Fibroblast of pulmonary artery (primary cell): Measurements from ENCODE around the gene EXOSC2.
"Not testable (repeated sequence)": the region's sequence is repeated elsewhere in the genome, so short reads cannot be mapped to it uniquely, and the experiment has no call there.

Source experiments
- DNase-seq: peaks from one replicate; pipeline ENCODE4 v3.0.0-alpha.2; 2010; ENCODE audit warnings: low read depth
- H3K4me3 ChIP-seq: replicated peaks from 2 replicates; pipeline ENCODE4 v1.5.1; 2011; ENCODE audit warnings: low read depth, mild to moderate bottlenecking, control low read depth, low read length, moderate library complexity
- CTCF ChIP-seq: IDR thresholded peaks from 2 replicates; pipeline ENCODE4 v1.5.1; 2011; ENCODE audit warnings: mild to moderate bottlenecking, control low read depth, low read length, inconsistent platforms; ENCODE audit errors: missing control alignments

EXOSC2 gene

DNA sequence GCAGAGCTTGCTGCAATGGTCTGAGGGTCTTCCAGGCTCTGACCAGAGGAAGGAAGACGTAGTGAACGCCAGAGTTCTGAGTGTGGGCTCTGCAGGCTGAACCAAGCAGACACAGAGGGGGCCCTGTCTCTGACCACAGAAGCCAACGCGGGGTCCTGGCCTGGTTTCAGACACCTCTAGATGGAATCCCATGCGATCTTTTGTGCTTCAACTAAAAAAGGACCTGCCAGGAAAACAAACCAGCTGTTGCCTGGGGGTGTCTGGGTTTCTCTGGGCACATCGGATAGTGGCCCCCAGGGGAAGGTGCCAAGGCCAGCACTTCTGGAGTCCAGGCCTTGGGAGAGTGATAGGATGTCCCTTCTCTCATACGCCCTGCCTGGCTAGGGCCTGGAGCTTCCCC, 16.3 kb upstream of the EXOSC2 start:
- no peak overlapping the region for H3K4me3 ChIP-seq
- TF ChIP-seq CTCF, result no peak

DNA sequence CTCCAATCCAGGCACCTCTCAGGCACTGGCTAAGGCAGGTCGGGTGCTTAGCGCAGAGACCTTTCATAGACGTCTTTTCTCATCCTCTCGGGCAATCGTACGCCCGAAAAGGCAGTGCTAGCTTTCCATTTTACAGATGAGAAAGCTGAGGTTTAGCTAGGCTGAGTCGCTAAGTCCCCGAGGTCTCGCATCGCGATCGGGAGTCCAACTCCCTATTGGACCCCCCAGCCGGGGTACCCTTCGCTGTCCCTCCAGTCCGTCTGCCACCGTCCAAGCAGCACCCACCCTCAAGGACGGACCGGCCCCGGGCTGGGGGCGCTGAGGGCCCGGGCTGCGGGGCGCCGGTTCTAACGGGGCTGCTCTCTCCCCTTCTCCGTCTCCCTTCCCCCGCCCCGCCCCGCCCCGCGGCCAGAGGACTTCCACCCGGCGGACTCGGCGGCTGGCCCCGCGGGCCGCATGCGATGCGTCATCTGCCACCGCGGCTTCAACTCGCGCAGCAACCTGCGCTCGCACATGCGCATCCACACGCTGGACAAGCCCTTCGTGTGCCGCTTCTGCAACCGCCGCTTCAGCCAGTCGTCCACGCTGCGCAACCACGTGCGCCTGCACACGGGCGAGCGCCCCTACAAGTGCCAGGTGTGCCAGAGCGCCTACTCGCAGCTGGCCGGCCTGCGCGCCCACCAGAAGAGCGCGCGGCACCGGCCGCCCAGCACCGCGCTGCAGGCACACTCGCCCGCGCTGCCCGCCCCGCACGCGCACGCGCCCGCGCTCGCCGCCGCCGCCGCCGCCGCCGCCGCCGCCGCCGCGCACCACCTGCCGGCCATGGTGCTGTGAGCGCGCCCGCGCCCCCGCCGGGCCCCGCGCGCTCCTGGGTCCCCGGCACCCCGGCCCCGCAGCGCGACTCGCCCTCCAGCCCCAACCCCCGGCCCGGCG, 12.5 kb upstream of the EXOSC2 start:
- no peak for TF ChIP-seq CTCF
- H3K4me3 ChIP-seq, result peak overlapping the region; percentile 48
- DNase-seq, result peak; percentile 84

More for the DNA sequence above, 16.3 kb upstream of the EXOSC2 start:
- no peak for DNase-seq

DNA sequence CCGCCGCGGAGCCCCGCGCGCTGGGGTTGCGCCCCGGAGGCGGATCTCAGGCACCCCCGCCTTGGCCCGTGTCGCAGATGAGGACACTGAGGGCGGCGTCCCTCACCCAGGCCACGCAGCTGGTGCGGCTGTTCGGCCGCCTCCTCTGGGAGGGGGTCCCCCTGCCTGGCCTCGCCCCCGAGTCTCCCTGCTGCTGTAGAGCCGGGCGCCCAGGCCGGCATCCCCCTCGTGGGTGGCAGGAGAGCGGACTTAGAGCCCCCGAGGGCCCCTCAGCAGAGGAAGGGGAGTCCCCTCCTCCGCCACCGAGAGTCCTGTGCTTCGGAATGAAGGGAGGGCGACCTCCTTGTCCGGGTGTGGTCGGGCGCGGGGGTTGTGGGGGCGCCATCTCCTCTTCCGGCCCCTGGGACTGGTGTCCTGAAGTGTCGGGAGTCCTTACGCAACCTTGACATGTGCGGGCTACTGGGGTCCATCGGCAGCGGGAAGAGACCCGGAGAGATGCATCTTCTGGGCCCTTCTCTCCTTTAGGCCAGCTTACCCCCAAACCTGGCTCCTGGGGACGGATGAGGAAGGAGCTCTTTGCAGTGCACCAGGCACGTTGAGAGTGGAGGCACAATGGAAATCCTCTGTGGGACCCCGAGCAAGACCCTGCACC, 11.7 kb upstream of the EXOSC2 start:
- peak overlapping the region; percentile 39 for H3K4me3 ChIP-seq
- no peak for TF ChIP-seq CTCF
- DNase-seq, result no peak

DNA sequence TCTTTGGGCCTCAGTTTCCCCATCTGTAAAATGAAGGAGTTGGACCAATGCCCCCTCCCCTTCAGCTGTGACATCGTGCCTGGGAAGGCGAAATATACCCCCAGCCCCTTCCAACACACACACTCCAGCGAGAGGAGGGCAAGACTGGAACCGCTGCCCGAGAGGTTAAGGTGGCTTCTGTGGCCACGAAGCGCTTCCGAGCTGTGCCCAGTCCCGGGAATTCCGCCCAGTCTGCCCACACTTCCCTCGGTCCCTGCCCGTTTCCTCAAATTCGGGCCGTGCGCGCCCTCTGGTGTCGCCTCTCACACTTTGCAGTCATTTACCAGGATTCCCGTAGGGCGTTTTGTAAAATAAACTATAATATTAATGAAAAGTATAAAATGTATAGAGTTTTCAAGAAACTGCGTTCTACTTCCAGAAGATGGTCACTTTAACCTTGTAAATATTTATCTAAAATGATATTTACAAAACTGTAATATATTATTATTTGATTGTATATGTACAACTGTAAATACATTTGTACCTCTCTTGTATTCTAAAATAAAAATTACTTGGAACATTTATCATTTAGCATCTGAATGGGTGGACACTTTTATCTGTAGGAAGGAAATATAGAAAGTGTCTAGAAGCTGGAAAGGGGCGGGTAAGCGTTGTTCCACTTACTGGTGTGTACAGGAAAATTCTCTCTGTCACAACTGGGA, 11.0 kb upstream of the EXOSC2 start:
- peak; percentile 74 for TF ChIP-seq CTCF
- DNase-seq, result peak; percentile 80
- H3K4me3 ChIP-seq, result no peak overlapping the region

DNA sequence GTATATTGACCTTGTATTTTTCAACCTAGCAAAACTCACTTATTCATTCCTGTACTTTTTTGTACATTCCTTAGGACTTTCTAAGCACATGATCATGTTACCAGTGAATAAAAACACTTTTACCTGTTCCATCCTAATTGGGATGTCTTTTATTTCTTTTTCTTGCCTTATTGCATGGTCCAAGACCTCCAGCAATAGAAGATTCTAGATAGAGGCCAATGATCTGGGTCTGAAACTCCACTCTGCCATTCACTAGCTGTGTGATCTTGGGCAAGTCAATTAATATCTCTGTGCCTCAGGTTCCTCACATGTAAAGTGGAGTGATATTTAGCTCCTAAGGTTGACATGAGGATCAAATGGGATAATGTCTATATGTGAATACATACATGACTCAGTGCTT, 8.5 kb upstream of the EXOSC2 start:
- DNase-seq, result no peak
- no peak overlapping the region for H3K4me3 ChIP-seq
- TF ChIP-seq CTCF, result no peak

- H3K4me3 ChIP-seq, DNase-seq: not testable (repeated sequence)
Measured at GRCh38 chr9:130685945-130686344, 7.6 kb upstream of the EXOSC2 start.

- DNase-seq, result no peak
- no peak for TF ChIP-seq CTCF
- no peak overlapping the region for H3K4me3 ChIP-seq
Measured at GRCh38 chr9:130687615-130688014, 6.0 kb upstream of the EXOSC2 start.
